Neural progenitor cell (in vitro differentiated cells): ENCODE measurements around the gene FAM83B.

Source experiments
- EZH2phosphoT487 ChIP-seq: fragments of 200-600 bp; sonication (generic); IDR thresholded peaks from 2 replicates; pipeline ENCODE4 v1.6.1; 2017; ENCODE audit warnings: antibody characterized with exemption
- TF ChIP-seq, protein P1 (sequence below): fragments of 200-600 bp; sonication (generic); IDR thresholded peaks from 2 replicates; pipeline ENCODE4 v1.5.1; 2017; ENCODE audit warnings: antibody characterized with exemption, mild to moderate bottlenecking

DNA sequence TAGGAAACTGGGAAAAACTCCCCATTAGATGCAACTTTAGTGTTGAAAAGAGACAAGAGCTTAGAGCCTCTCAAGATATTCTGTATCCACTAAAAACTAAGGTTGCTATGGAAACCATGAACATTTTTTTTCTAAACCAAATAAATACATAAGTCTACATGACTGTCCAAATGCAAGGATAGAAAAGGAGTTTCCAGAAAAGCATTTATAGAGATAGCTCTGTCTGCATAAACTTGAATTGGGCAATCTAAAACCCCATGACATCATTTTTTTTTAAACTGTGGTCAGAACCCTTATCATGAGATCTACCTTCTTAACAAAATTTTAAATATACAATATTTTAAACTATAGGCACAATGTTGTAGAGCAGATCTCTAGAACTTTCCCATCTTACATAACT is 36.4 kb upstream of the FAM83B start:
- no peak for TF ChIP-seq EZH2phosphoT487
- TF ChIP-seq, protein P1, sequence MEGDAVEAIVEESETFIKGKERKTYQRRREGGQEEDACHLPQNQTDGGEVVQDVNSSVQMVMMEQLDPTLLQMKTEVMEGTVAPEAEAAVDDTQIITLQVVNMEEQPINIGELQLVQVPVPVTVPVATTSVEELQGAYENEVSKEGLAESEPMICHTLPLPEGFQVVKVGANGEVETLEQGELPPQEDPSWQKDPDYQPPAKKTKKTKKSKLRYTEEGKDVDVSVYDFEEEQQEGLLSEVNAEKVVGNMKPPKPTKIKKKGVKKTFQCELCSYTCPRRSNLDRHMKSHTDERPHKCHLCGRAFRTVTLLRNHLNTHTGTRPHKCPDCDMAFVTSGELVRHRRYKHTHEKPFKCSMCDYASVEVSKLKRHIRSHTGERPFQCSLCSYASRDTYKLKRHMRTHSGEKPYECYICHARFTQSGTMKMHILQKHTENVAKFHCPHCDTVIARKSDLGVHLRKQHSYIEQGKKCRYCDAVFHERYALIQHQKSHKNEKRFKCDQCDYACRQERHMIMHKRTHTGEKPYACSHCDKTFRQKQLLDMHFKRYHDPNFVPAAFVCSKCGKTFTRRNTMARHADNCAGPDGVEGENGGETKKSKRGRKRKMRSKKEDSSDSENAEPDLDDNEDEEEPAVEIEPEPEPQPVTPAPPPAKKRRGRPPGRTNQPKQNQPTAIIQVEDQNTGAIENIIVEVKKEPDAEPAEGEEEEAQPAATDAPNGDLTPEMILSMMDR = no peak
